Midbrain (tissue), 1 donor: ENCODE measurements around the gene CPVL.

ENCODE experiments used
- DNase-seq: peaks from one replicate; lab custom pipeline; 2025; lab: John Stamatoyannopoulos, UW

CPVL gene

GRCh38 chr7:29044554-29044953, 101.8 kb downstream of the CPVL start:
- DNase-seq = no peak

GRCh38 chr7:29043576-29043975, 102.8 kb downstream of the CPVL start:
- DNase-seq = no peak

GRCh38 chr7:29042824-29043231, 103.5 kb downstream of the CPVL start:
- DNase-seq = no peak

DNA sequence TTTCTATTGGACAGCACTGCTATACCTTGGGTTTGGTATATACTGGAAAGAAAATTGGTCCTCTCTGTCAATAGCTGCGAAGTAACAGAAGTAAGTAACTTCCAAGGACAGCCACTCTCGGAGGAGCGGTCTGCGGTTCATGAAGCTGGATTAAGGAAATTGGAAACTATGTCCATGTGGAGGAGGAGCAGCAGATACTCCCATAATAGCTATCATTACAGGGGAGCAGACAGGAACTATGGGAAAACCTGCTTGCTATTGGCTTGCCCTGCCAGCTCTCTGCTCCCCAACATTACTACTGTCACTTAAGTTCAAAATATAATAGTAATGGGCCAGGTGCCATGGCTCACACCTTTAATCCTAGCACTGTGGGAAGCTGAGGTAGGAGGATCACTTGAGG, 104.3 kb downstream of the CPVL start:
- no peak for DNase-seq

DNA sequence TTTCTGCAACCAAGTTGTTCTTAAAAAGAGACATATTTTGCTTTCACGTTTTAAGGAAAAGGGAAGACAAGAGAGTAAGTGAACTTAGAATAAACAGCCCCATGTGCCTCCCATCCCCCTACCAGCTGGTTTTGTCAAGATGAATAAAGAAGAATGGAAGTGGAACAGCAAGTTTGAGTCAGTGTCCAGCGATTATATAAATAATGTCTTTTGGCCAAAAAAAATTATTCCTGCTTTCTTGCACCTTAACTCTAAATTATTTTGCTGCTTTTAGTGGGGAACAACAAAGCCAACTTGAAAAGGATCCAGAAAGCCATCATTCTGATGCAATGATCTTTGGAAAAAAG, 105.8 kb downstream of the CPVL start:
- no peak for DNase-seq

GRCh38 chr7:29039821-29040578, 106.3 kb downstream of the CPVL start:
- no peak for DNase-seq

- DNase-seq = no peak
Measured at GRCh38 chr7:29038463-29038862, 107.9 kb downstream of the CPVL start.

- no peak for DNase-seq
Measured at GRCh38 chr7:29035044-29035740, 111.1 kb downstream of the CPVL start.

DNA sequence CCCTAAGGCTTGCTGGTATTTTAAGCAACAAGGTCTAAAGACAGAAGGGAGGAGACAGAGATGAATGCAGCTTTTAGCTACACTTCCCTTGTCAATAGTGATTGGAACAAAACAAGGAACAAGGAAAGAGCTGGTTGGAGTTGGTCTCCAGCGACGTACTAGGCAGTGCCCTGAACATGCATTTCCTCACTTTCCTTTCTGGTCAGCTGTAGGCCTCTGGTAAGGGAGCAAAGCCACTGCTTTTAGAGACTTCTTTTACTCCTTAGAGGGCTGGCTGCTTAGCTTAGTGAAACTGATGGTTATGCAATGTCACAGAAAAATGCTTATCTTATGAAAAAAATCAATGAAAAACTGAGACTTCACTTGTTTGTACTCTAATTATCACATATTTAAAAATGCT, 112.8 kb downstream of the CPVL start:
- DNase-seq = no peak

GRCh38 chr7:29032146-29032545, 114.2 kb downstream of the CPVL start:
- no peak for DNase-seq

- DNase-seq = no peak
Measured at GRCh38 chr7:29030781-29031275, 115.5 kb downstream of the CPVL start.

DNA sequence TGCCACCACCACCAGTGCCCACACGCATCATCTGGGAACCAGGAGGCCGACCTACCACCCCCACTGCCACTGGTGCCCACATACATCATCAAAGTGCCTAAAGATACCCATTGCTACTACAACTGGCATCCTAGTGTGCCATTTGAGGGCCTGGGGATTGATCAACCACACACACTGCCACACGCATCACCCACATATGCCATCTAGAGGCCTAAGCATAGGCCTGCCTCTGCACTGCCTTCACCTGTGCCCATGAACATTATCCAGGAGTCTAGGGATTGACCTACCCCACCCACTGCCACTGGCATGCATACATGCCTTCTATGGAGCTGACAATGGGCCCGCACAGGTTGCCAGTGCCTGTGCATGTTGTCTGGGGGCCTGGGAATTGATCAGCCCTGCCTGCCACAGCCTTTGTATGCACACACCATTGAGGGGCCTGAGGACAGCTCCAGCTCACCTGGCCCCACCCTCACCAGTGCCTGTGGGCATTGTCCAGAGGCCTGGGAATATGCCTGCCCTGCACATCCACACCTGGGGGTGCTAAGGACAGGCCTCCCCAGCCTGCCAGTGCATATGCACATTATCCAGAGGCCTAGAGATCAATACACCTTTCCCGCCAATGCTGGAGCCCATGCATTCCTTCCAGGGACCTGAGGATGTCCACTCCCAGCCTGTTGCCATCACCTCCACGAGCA, 123.9 kb downstream of the CPVL start:
- DNase-seq = no peak

- DNase-seq = peak; percentile 11
Measured at GRCh38 chr7:29019896-29020295, 126.4 kb downstream of the CPVL start.

DNA sequence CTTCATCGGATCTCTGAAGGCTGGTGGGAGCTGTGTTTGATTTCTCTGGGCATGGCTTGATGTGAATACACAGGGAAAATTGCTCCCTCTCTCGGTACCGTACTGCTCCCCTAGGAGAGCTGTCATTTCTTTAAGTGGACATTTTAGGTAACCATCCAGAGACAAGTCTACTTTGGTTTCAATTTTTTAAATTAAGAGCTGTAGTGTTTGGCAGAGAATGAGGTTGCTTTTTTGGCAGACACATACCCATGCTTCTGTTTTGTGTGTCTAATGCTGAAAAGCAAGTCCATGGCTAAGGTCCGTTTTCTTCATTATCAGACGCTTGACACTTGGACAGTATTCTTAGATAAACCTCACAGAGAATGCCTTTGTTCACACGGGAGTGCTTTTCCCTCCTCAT, 127.0 kb downstream of the CPVL start:
- no peak for DNase-seq

- DNase-seq = no peak
Measured at GRCh38 chr7:29017713-29018112, 128.6 kb downstream of the CPVL start.

- DNase-seq = no peak
Measured at GRCh38 chr7:29014725-29015124, 131.6 kb downstream of the CPVL start.

GRCh38 chr7:29013931-29014330, 132.4 kb downstream of the CPVL start:
- DNase-seq = no peak

DNA sequence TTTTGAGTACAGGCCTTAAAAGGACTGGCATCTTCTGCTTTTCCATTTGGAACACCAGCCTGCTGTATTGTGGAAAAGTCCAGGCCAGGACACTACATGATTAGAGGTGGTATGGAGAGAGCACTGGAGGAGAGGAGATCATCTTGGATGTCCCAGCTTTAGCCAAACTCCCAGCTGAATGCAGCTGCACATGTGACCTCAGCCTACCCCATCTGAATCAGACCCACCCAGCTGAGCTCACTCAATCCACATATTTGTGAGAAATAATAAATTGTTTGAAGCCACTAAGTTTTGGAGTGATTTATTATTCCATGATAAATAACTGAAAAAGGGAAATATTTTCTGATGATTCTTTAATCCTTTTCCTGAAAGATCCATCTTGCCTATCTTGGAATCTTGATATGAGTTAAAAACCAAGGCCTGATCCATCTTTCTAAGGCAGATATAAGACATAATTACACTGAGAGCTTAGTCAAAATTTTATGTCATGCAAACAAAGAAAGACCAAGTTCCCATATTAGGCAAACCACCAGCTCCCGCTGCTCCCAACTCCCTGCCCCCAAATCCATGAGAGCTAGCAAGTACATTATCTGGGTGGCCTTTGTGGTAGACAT, 133.1 kb downstream of the CPVL start:
- DNase-seq = no peak

GRCh38 chr7:29009947-29010346, 136.4 kb downstream of the CPVL start:
- no peak for DNase-seq

GRCh38 chr7:29008590-29008989, 137.7 kb downstream of the CPVL start:
- DNase-seq = no peak

GRCh38 chr7:29007127-29007526, 139.2 kb downstream of the CPVL start:
- DNase-seq = no peak

GRCh38 chr7:29005829-29006228, 140.5 kb downstream of the CPVL start:
- DNase-seq = no peak

DNA sequence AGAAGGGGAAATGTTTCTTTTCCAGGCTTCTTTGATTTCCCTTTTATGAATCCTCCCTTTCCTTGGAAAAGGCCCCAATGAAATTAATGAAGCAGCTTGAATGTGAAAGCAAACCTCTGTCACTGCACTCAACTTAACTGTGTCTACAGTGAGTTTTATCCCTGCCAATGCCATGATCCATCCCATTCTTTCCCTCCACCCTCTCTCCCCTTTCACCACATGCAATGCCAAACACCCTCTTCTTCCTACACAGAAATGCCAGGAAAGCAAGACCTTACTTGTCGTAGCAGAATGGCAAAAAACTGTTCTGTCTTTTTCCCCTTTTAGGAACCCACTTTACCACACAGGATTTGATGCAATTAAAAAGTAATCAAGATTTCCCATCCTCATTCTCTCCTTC, 140.9 kb downstream of the CPVL start:
- no peak for DNase-seq
